GM21723 (cell line): ENCODE results near the gene PTPN4.
"Not testable (repeated sequence)": the region's sequence is repeated elsewhere in the genome, so short reads cannot be mapped to it uniquely, and the experiment has no call there.

Experiments used
- ATAC-seq: cut with Tn5 transposase; IDR thresholded peaks from one replicate; pipeline ENCODE4 v1.9.1; 2021; ENCODE audit warnings: mild to moderate bottlenecking, moderate library complexity; ENCODE audit not compliant: unreplicated experiment

Gene PTPN4

DNA sequence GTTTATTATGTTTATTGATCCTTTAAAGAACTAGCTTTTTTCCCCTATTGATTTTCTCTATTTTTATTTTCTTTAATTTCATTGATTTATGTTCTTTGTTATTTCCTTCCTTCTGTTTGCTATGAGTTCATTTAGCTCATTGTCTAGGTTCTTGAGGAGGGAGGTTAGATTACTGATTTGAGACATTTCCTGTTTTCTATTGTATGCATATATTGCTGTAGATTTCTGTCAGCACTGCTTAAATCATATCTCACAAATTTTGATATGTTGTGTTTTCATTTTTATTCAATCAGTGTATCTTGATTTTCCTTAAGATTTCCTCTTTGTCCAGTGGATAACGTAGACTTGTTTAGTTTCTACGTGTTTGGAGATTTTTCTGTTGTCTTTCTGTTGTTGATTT lies 43.4 kb downstream of the PTPN4 start:
- ATAC-seq = no peak

DNA sequence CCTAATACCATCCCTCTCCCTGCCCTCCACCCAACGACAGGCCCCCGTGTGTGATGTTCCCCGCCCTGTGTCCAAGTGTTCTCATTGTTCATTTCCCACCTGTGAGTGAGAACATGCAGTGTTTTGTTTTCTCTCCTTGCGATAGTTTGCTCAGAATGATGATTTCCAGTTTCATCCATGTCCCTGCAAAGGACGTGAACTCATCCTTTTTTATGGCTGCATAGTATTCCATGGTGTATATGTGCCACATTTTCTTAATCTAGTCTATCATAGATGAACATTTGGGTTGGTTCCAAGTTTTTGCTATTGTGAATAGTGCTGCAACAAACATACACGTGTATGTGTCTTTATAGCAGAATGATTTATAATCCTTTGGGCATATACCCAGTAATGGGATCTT lies 44.7 kb downstream of the PTPN4 start:
- not testable (repeated sequence) for ATAC-seq

GRCh38 chr2:119808516-119809147 lies 48.9 kb downstream of the PTPN4 start:
- ATAC-seq = no peak

DNA sequence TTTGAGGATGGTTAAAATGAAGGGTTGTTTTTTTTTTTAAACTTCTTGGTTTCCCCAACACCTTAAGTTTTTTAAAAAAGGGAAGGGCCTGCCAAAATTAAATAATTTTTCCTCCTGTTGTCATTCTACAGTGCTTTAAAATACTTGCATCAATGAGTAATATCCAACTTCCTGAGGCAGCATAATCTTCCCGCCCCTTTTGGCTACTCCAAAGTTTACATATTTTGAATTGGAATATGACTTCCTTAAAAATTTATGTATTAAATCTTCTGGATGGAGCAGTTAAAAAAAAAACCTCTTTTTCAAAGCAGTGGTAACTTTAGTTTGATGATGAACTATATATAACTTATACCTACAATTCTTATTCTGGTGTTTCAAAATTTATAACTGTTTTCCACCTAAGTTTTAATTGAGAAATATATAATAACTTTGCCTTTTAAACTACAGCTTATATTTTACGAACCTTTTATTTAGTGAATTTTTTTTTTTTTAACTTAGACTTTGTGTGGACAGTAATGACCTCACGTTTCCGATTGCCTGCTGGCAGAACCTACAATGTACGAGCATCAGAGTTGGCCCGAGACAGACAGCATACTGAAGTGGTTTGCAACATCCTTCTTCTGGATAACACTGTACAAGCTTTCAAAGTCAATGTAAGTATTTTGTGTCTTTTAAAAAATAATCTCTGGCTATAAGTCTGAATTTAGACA lies 49.8 kb downstream of the PTPN4 start:
- ATAC-seq = no peak

GRCh38 chr2:119810049-119810630 lies 50.4 kb downstream of the PTPN4 start:
- no peak for ATAC-seq

DNA sequence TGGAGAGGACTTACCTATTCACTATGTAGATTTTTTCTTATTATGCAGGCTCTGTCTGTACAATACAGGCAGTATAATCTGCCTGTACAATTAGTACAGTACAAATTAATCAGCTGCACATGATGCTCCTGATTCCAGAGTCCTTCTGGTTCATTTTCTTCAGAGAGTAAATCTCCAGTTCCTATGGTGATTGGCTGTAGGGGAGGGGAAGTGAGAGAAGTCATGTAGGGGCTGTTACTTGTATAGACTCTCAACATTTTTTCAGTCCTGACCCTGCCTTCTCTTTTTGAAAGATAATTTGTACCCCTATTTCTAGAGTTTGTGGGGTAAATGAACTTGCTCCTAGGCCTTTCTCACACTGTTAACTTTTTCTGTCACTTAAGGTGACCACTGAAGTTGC lies 54.5 kb downstream of the PTPN4 start:
- no peak for ATAC-seq

- no peak for ATAC-seq
Observed at GRCh38 chr2:119818792-119819191, 59.1 kb downstream of the PTPN4 start.

- ATAC-seq = no peak
Observed at GRCh38 chr2:119819846-119820245, 60.1 kb downstream of the PTPN4 start.

- ATAC-seq = no peak
Observed at GRCh38 chr2:119820275-119820674, 60.6 kb downstream of the PTPN4 start.

DNA sequence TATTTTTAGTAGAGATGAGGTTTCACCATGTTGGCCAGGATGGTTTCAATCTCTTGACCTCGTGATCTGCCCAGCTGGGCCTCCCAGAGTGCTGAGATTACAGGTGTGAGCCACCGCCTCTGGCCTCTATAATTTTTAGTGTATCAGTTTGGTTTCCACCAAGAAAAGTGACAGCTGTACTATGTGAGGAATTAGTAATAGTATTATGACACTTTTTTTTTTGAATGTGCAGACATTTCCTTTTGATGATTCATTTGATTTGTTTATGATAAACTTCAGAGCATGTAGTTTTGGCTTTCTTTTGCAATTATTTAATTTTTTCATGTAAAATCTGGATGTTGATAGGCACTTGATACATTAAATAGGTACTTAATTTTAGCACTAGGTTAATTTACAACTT lies 61.5 kb downstream of the PTPN4 start:
- no peak for ATAC-seq

DNA sequence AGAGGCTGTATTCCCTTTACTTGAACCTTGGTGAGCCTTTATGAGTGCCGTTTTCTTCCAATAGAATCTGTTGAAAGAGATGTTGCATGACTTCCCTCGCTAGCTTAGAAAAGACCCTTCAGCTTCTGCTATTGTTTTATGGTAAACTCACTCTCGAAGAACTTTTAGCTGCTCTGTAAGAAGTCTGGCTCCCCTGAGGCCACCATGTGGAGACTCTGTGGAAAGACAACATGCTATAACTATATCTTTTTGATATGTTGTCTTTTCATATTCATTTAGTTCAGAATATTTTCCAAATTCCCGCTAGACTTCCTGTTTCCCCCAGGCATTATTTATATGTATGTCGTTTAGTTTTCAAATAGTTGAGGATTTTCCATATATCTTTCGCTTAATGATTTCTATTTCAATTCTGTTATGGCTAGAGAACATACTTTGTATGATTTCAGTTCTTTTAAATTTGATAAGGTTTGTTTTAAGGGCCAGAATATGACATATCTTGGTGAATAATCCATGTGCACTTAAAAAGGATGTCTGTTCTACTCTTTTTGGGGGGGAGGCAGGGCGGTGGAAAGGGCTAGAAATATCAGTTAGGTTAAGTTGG lies 64.1 kb downstream of the PTPN4 start:
- no peak for ATAC-seq

GRCh38 chr2:119826370-119826961 lies 66.7 kb downstream of the PTPN4 start:
- ATAC-seq = peak; percentile 68

DNA sequence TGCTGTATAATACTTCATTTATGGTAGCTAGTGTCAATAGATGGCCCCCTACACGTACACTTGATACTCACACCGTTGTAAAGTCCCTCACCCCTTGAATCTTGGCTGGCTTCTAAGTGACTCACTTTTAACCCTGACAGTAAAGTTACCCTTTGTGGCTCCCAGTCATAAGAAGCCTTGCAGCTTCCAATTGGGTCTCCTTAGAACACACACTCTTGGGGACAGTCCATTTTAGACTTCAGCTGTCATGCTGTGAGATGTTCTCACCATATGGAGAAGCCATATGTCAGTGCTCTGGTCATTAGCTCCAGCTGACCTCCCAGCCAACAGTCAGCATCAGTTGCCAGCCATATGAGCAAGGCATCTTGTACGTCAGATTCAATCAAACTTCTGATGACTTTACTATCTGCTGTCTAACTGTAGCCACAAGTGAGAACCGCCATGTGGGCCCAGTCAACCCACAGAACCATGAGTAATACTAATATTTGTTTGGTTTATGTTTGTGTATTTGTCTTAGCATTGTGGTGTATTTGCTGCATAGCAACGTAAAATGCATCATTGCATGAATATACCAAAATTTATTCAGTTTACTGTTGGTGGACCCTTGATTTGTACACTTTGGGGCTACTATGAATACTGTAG lies 68.3 kb downstream of the PTPN4 start:
- ATAC-seq = no peak

DNA sequence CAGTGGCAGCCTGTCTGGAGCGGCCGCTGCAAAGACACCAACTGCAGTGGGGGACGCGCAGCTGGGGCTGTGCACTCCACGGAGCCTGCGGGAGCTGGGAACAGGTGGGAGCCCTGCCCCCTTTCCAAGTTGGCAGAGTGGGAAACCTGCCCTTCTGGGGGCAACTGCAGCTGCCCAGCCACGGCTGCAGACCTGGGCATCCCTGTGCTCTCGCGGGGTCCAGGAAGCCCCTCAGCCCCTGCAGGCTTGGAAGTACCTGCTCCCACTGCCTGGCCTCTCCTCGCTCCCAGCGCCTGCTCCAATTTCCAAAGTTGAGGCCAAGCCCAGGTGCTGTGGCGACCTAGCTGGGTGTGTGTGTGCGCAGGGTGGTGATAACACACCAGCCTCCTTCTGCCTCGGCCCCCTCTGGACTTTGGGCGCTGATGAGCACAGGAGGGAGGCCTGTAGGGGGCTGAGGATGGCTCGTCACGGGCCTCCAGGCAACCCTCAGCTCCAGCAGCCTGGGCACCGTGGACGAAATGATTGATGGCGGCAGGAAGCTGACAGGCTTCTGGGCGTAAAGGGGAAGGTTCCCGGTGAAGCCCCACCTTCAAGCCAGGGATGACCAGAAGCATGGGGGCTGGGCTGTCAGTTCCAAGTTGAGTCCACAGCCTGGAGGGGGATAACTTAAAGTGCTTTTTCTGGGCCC lies 76.9 kb downstream of the PTPN4 start:
- ATAC-seq = no peak

DNA sequence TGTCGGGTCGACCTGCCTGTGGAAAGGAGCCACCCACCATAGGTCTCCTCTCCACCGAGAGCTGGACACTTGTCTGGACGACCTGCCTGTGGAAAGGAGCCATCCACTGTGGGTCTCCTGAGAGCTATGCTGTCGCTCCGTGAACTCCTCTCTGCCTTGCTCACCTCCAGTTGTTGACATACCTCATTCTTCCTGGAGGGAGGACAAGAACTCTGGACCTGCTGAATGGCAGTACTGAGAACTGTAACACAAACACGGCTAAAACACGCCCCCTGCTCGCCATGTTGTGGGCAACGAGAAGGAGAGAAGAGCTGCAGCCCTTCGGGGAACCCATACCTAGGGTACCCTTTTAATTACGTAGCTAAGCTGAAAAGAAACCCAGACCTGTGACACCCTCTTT lies 77.6 kb downstream of the PTPN4 start:
- ATAC-seq = no peak

DNA sequence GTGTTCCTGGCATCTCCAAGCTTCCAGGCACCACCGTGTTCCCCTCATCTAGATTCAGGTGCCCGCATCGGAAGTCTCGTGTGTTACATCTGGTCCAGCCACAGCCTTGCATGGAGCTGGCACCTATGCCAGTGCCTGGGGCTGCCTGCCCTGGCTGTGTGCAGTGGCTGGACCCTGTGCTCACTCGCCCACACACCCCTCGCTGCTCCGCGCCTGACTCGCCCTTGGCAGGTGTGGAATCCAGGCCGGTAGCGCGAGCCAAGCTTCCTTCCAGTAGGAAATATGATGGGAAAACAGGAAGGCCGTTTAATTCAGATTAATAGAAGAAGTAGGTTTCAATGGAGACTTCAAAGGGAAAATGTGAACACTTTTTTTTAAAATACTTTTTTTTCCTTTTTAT lies 78.0 kb downstream of the PTPN4 start:
- no peak for ATAC-seq

- ATAC-seq = no peak
Observed at GRCh38 chr2:119838179-119838578, 78.5 kb downstream of the PTPN4 start.

GRCh38 chr2:119841550-119841949 lies 81.8 kb downstream of the PTPN4 start:
- no peak for ATAC-seq

GRCh38 chr2:119846021-119846420 lies 86.3 kb downstream of the PTPN4 start:
- ATAC-seq = no peak

GRCh38 chr2:119849838-119850565 lies 90.3 kb downstream of the PTPN4 start:
- no peak for ATAC-seq
